NT2/D1 (cell line): ENCODE results near the gene PRX.

Source experiments
- SUZ12 ChIP-seq: IDR thresholded peaks from 2 replicates; pipeline ENCODE4 v1.6.1; 2011; ENCODE audit not compliant: insufficient read length, insufficient read depth; ENCODE audit errors: extremely low read depth
- YY1 ChIP-seq: IDR thresholded peaks from 2 replicates; pipeline ENCODE4 v1.6.1; 2011; ENCODE audit not compliant: insufficient read length, insufficient read depth
- ZNF274 ChIP-seq: IDR thresholded peaks from 2 replicates; pipeline ENCODE4 v1.6.1; 2011; ENCODE audit warnings: mild to moderate bottlenecking, low read depth, low read length

DNA sequence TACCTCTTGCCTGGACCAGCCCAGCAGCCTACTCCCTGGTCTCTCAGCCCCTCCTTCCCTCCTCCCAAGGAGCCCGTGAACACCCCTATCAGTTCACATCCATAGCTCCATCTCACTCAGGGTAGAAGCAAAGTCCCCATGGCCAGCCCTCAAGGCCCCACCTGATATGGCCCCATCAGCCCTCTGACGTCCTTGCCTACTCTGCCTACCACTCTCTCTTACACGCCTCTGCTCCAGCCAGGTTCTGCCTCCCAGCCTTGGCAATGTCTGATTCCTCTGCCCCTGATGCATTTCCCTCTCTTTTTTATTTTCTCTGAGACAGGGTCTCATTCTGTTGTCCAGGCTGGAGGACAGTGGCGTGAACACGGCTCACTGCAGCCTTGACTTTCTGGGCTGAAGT is 38.8 kb upstream of the PRX start:
- TF ChIP-seq ZNF274 (no peak), YY1 (no peak), SUZ12 (no peak)
